ENCODE data around the gene ROR1. TPM values are rescaled to one million over a fixed set of nuclear protein-coding genes. Genes with fewer than 3 reads are reported as not detected.

The ROR1 gene
- total and polyA plus RNA-seq, 5 donors from 2014 or later: not detected

GRCh38 chr1:63738772-63739171 is 35.0 kb upstream of the ROR1 start:
- H3K4me1 ChIP-seq (ENCODE audit: control insufficient read depth, insufficient read depth, low read length, poor library complexity, severe bottlenecking): no peaks in the 10 kb centered on the region
- no peak for DNase-seq
- Mint-ChIP-seq H3K4me1 (peaks cover 0 to 6% (median 4%) of the 10 kb centered on the region in 4 donors), H3K36me3 (no peaks in the 10 kb centered on the region), H3K27ac (no peak overlapping the region), H3K9me3 (peaks cover 0 to 9% (median 2%) of the 10 kb centered on the region in 7 donors), H3K4me3 (no peak overlapping the region), H3K27me3 (peaks cover 8% of the 10 kb centered on the region)
- no peaks in the 10 kb centered on the region for H3K9me3 ChIP-seq (ENCODE audit: control insufficient read depth in 2 of 2, low read length in 2 of 2)
- no peak overlapping the region for H3K4me3 ChIP-seq (ENCODE audit: low read depth, low read length)
- H3K27me3 ChIP-seq (ENCODE audit: control insufficient read depth, insufficient read depth, low read length): no peaks in the 10 kb centered on the region
- no peak for ATAC-seq (ENCODE audit: low read depth in 2 of 2)
- H3K27ac ChIP-seq (ENCODE audit: insufficient read depth, low read length, poor library complexity, severe bottlenecking): no peak overlapping the region
- no peaks in the 10 kb centered on the region for H3K36me3 ChIP-seq (ENCODE audit: control insufficient read depth, insufficient read depth, low read length)

GRCh38 chr1:63739452-63739851 is 34.4 kb upstream of the ROR1 start:
- H3K27me3 ChIP-seq (ENCODE audit: control insufficient read depth, insufficient read depth, low read length): no peaks in the 10 kb centered on the region
- Mint-ChIP-seq H3K27me3 (peaks cover 8% of the 10 kb centered on the region), H3K9me3 (peaks cover 0 to 9% (median 2%) of the 10 kb centered on the region in 7 donors), H3K27ac (no peak overlapping the region), H3K4me3 (no peak overlapping the region), H3K4me1 (peaks cover 0 to 6% (median 4%) of the 10 kb centered on the region in 4 donors), H3K36me3 (no peaks in the 10 kb centered on the region)
- H3K4me1 ChIP-seq (ENCODE audit: control insufficient read depth, insufficient read depth, low read length, poor library complexity, severe bottlenecking): no peaks in the 10 kb centered on the region
- H3K4me3 ChIP-seq (ENCODE audit: low read depth, low read length): no peak overlapping the region
- no peak overlapping the region for H3K27ac ChIP-seq (ENCODE audit: insufficient read depth, low read length, poor library complexity, severe bottlenecking)
- ATAC-seq (ENCODE audit: low read depth in 2 of 2) (no peak), DNase-seq (no peak)
- no peaks in the 10 kb centered on the region for H3K9me3 ChIP-seq (ENCODE audit: control insufficient read depth in 2 of 2, low read length in 2 of 2)
- no peaks in the 10 kb centered on the region for H3K36me3 ChIP-seq (ENCODE audit: control insufficient read depth, insufficient read depth, low read length)

- Histone ChIP-seq H3K36me3 (ENCODE audit: control insufficient read depth, insufficient read depth, low read length) (no peaks in the 10 kb centered on the region), H3K27ac (ENCODE audit: insufficient read depth, low read length, poor library complexity, severe bottlenecking) (no peak overlapping the region), H3K9me3 (ENCODE audit: control insufficient read depth in 2 of 2, low read length in 2 of 2) (no peaks in the 10 kb centered on the region), H3K4me1 (ENCODE audit: control insufficient read depth, insufficient read depth, low read length, poor library complexity, severe bottlenecking) (no peaks in the 10 kb centered on the region), H3K27me3 (ENCODE audit: control insufficient read depth, insufficient read depth, low read length) (no peaks in the 10 kb centered on the region), H3K4me3 (ENCODE audit: low read depth, low read length) (no peak overlapping the region)
- H3K27me3 Mint-ChIP-seq: peaks cover 8% of the 10 kb centered on the region
- H3K36me3 Mint-ChIP-seq: no peaks in the 10 kb centered on the region
- no peak overlapping the region for H3K4me3 Mint-ChIP-seq
- H3K9me3 Mint-ChIP-seq: peaks cover 0 to 9% (median 2%) of the 10 kb centered on the region in 7 donors
- DNase-seq (no peak), ATAC-seq (ENCODE audit: low read depth in 2 of 2) (no peak)
- no peak overlapping the region for H3K27ac Mint-ChIP-seq
- peaks cover 0 to 8% (median 5%) of the 10 kb centered on the region in 4 donors for H3K4me1 Mint-ChIP-seq
These were observed 33.4 kb upstream of the ROR1 start for GRCh38 chr1:63740432-63740831.

GRCh38 chr1:63742526-63742925 is 31.3 kb upstream of the ROR1 start:
- DNase-seq (no peak), ATAC-seq (ENCODE audit: low read depth in 2 of 2) (no peak)
- Histone ChIP-seq H3K27ac (ENCODE audit: insufficient read depth, low read length, poor library complexity, severe bottlenecking) (no peak overlapping the region), H3K27me3 (ENCODE audit: control insufficient read depth, insufficient read depth, low read length) (no peaks in the 10 kb centered on the region), H3K4me1 (ENCODE audit: control insufficient read depth, insufficient read depth, low read length, poor library complexity, severe bottlenecking) (no peaks in the 10 kb centered on the region), H3K4me3 (ENCODE audit: low read depth, low read length) (no peak overlapping the region), H3K9me3 (ENCODE audit: control insufficient read depth in 2 of 2, low read length in 2 of 2) (no peaks in the 10 kb centered on the region), H3K36me3 (ENCODE audit: control insufficient read depth, insufficient read depth, low read length) (no peaks in the 10 kb centered on the region)
- Mint-ChIP-seq H3K4me3 (no peak overlapping the region), H3K27ac (no peak overlapping the region), H3K36me3 (no peaks in the 10 kb centered on the region), H3K9me3 (peaks cover 0 to 9% (median 0%) of the 10 kb centered on the region in 7 donors), H3K4me1 (peaks cover 0 to 11% (median 6%) of the 10 kb centered on the region in 4 donors), H3K27me3 (peaks cover 8% of the 10 kb centered on the region)

- Mint-ChIP-seq H3K27me3 (peaks cover 8% of the 10 kb centered on the region), H3K9me3 (peaks cover 0 to 9% (median 0%) of the 10 kb centered on the region in 7 donors), H3K27ac (no peak overlapping the region), H3K36me3 (no peaks in the 10 kb centered on the region), H3K4me3 (no peak overlapping the region), H3K4me1 (peaks cover 0 to 11% (median 6%) of the 10 kb centered on the region in 4 donors)
- no peaks in the 10 kb centered on the region for H3K36me3 ChIP-seq (ENCODE audit: control insufficient read depth, insufficient read depth, low read length)
- H3K9me3 ChIP-seq (ENCODE audit: control insufficient read depth in 2 of 2, low read length in 2 of 2): no peaks in the 10 kb centered on the region
- no peak overlapping the region for H3K27ac ChIP-seq (ENCODE audit: insufficient read depth, low read length, poor library complexity, severe bottlenecking)
- no peak for DNase-seq
- peaks cover 4% of the 10 kb centered on the region for H3K27me3 ChIP-seq (ENCODE audit: control insufficient read depth, insufficient read depth, low read length)
- no peaks in the 10 kb centered on the region for H3K4me1 ChIP-seq (ENCODE audit: control insufficient read depth, insufficient read depth, low read length, poor library complexity, severe bottlenecking)
- H3K4me3 ChIP-seq (ENCODE audit: low read depth, low read length): no peak overlapping the region
- no peak for ATAC-seq (ENCODE audit: low read depth in 2 of 2)
These were observed 30.0 kb upstream of the ROR1 start for GRCh38 chr1:63743781-63744180.

GRCh38 chr1:63746129-63746864 is 27.5 kb upstream of the ROR1 start:
- Histone ChIP-seq H3K36me3 (ENCODE audit: control insufficient read depth, insufficient read depth, low read length) (no peaks in the 10 kb centered on the region), H3K4me3 (ENCODE audit: low read depth, low read length) (no peak overlapping the region), H3K9me3 (ENCODE audit: control insufficient read depth in 2 of 2, low read length in 2 of 2) (no peaks in the 10 kb centered on the region), H3K27me3 (ENCODE audit: control insufficient read depth, insufficient read depth, low read length) (peaks cover 4% of the 10 kb centered on the region), H3K27ac (ENCODE audit: insufficient read depth, low read length, poor library complexity, severe bottlenecking) (no peak overlapping the region), H3K4me1 (ENCODE audit: control insufficient read depth, insufficient read depth, low read length, poor library complexity, severe bottlenecking) (no peaks in the 10 kb centered on the region)
- Mint-ChIP-seq H3K27ac (no peak overlapping the region), H3K4me3 (no peak overlapping the region), H3K4me1 (peaks cover 0 to 11% (median 6%) of the 10 kb centered on the region in 4 donors), H3K36me3 (no peaks in the 10 kb centered on the region), H3K9me3 (peaks cover 0 to 6% (median 0%) of the 10 kb centered on the region in 7 donors), H3K27me3 (peaks cover 8% of the 10 kb centered on the region)
- ATAC-seq (ENCODE audit: low read depth in 2 of 2) (no peak), DNase-seq (peak in 1 of 3 donors; percentile 12)

GRCh38 chr1:63747445-63747844 is 26.4 kb upstream of the ROR1 start:
- Mint-ChIP-seq H3K36me3 (no peaks in the 10 kb centered on the region), H3K4me1 (peaks cover 0 to 7% (median 2%) of the 10 kb centered on the region in 4 donors), H3K4me3 (no peak overlapping the region), H3K9me3 (peaks cover 0 to 6% (median 0%) of the 10 kb centered on the region in 7 donors), H3K27ac (no peak overlapping the region), H3K27me3 (peaks cover 1% of the 10 kb centered on the region)
- no peak for DNase-seq
- peaks cover 4% of the 10 kb centered on the region for H3K27me3 ChIP-seq (ENCODE audit: control insufficient read depth, insufficient read depth, low read length)
- H3K9me3 ChIP-seq (ENCODE audit: control insufficient read depth in 2 of 2, low read length in 2 of 2): no peaks in the 10 kb centered on the region
- no peak overlapping the region for H3K27ac ChIP-seq (ENCODE audit: insufficient read depth, low read length, poor library complexity, severe bottlenecking)
- no peaks in the 10 kb centered on the region for H3K36me3 ChIP-seq (ENCODE audit: control insufficient read depth, insufficient read depth, low read length)
- no peak overlapping the region for H3K4me3 ChIP-seq (ENCODE audit: low read depth, low read length)
- H3K4me1 ChIP-seq (ENCODE audit: control insufficient read depth, insufficient read depth, low read length, poor library complexity, severe bottlenecking): no peaks in the 10 kb centered on the region
- ATAC-seq (ENCODE audit: low read depth in 2 of 2): no peak

GRCh38 chr1:63748046-63748580 is 25.7 kb upstream of the ROR1 start:
- Mint-ChIP-seq H3K36me3 (no peaks in the 10 kb centered on the region), H3K27ac (no peak overlapping the region), H3K9me3 (peaks cover 0 to 3% (median 0%) of the 10 kb centered on the region in 7 donors), H3K27me3 (no peaks in the 10 kb centered on the region), H3K4me3 (no peak overlapping the region), H3K4me1 (peaks cover 0 to 5% (median 2%) of the 10 kb centered on the region in 4 donors)
- peaks cover 4% of the 10 kb centered on the region for H3K27me3 ChIP-seq (ENCODE audit: control insufficient read depth, insufficient read depth, low read length)
- H3K9me3 ChIP-seq (ENCODE audit: control insufficient read depth in 2 of 2, low read length in 2 of 2): no peaks in the 10 kb centered on the region
- H3K36me3 ChIP-seq (ENCODE audit: control insufficient read depth, insufficient read depth, low read length): no peaks in the 10 kb centered on the region
- no peak for DNase-seq
- no peak for ATAC-seq (ENCODE audit: low read depth in 2 of 2)
- H3K4me3 ChIP-seq (ENCODE audit: low read depth, low read length): no peak overlapping the region
- no peaks in the 10 kb centered on the region for H3K4me1 ChIP-seq (ENCODE audit: control insufficient read depth, insufficient read depth, low read length, poor library complexity, severe bottlenecking)
- H3K27ac ChIP-seq (ENCODE audit: insufficient read depth, low read length, poor library complexity, severe bottlenecking): no peak overlapping the region

Data from CD4-positive, CD25-positive, alpha-beta regulatory T cell (primary cell).